Activated CD4-positive, CD25-positive, alpha-beta regulatory T cell (primary cell): ENCODE results near the gene RNF168.
"Not testable (repeated sequence)": the region's sequence is repeated elsewhere in the genome, so short reads cannot be mapped to it uniquely, and the experiment has no call there.

Experiments used
- DNase-seq, 4 experiments: peaks; one replicate each; lab custom pipeline; 2025; lab: John Stamatoyannopoulos, UW

RNF168 gene, protein sequence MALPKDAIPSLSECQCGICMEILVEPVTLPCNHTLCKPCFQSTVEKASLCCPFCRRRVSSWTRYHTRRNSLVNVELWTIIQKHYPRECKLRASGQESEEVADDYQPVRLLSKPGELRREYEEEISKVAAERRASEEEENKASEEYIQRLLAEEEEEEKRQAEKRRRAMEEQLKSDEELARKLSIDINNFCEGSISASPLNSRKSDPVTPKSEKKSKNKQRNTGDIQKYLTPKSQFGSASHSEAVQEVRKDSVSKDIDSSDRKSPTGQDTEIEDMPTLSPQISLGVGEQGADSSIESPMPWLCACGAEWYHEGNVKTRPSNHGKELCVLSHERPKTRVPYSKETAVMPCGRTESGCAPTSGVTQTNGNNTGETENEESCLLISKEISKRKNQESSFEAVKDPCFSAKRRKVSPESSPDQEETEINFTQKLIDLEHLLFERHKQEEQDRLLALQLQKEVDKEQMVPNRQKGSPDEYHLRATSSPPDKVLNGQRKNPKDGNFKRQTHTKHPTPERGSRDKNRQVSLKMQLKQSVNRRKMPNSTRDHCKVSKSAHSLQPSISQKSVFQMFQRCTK

GRCh38 chr3:196503196-196504076, at the start of gene RNF168:
Gene RNF168, minus strand, starts transcription at chr3:196503768. Its CDS starts 595 bp downstream, at chr3:196503173.
- peak; percentile 72 to 80 (median 75) for DNase-seq

DNA sequence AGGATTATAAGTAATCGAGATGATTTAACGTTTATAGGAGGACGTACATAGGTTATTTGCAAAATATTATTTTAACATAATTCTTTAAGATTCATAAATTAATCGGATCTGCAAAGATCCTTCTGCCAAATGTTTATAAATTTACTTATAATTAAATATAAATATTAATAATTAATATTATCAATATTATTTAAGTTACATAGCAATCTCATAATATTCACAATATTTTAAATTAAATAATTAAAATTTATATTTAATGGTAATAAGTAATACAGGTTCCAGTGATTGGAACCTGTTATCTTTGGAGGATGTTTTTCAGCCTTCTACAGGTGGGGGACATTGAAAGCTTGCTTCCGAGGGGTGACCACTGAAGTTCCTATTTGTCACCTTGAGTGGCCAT, 48.7 kb upstream of the RNF168 start:
- DNase-seq, result no peak

- not testable (repeated sequence) for DNase-seq
These were observed 46.6 kb upstream of the RNF168 start for GRCh38 chr3:196550172-196550571.

DNA sequence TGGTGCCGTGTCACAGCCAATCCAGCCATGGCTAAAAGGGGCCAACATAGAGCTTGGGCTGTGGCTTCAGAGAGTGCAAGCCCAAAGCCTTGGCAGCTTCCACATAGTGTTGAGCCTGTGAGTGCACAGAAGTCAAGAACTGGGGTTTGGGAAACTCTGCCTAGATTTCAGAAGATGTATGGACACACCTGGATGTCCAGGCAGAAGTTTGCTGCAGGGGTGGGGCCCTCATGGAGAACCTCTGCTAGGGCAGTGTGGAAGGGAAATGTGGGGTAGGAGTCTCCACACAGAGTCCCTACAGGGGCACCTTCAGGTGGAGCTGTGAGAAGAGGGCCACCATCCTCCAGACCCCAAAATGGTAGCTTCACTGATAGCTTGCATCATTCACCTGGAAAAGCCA, 45.7 kb upstream of the RNF168 start:
- not testable (repeated sequence) for DNase-seq

- no peak for DNase-seq
These were observed 43.5 kb upstream of the RNF168 start for GRCh38 chr3:196547067-196547466.

DNA sequence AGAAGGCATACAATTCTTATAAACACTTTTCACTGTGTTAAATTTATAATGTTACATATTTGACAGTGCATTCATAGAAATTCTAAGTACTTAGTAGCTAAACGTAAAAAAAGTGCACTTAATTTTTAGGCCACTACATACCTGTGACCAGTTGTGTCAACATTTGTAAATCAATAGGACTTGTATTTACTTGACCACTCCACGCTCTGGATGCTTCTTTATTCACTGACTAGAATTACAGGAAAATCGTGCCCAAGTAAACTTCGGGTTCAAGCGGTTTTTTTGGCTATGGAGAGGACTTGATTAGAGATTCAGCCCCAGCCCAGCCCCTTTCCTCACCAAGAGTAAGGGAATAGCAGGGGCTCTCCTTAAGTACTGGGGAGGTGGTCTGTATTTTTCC, 43.0 kb upstream of the RNF168 start:
- no peak for DNase-seq

DNA sequence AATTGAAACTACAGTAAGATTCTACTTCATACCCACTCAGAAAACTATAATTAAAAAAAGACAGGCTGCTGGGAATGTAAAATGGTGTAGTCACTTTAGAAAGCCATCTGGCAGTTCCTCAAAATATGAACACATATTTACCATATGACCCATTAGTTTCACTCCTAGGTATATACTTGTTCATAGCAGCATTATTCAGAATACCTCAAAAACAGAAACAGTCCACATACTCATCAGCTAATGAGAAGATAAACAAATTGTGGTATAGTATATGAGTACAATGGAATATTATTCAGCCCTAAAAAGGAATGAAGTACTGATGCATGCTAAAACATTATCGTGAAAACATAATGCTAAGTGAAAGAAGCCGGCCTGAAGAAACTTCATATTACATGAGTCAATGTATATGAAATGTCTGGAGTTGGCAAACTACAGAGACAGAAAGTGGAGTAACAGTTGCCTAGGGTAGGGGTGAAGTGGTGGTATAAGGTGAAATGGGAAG, 41.0 kb upstream of the RNF168 start:
- no peak for DNase-seq

- DNase-seq, result no peak
These were observed 38.3 kb upstream of the RNF168 start for GRCh38 chr3:196541684-196542445.

DNA sequence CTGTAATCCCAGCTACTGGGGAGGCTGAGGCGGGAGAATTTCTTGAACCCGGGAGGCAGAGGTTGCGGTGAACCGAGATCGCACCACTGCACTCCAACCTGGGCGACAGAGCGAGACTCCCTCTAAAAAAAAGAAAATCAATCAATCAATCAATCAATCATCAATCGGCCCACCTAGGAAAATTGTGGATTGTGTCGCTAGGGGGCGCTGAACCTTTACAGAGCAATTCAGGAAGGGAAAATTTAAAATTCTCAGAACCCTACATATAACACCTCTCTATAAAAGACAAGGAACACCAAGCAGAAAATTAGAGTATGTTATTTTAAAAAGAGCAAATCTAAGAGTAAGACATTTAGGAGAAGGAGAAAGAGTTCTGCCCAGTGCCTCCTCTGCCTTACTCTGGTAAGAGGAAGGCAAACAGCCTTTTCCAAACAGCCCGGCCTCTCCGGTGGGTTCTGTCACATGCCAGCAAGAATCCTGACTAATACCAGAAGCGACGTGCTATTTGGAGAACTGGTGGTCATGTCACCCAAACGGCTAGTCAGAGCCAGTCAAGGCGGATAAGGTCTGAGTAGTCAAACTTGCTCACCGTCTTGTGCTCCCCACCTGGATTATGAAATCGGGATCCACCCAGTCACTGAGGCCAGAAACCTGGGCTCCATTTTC, 33.9 kb upstream of the RNF168 start:
- DNase-seq, result peak in 3 of 4 experiments; percentile 14 to 47 (median 44)

- no peak for DNase-seq
These were observed 29.7 kb upstream of the RNF168 start for GRCh38 chr3:196533260-196533681.

DNA sequence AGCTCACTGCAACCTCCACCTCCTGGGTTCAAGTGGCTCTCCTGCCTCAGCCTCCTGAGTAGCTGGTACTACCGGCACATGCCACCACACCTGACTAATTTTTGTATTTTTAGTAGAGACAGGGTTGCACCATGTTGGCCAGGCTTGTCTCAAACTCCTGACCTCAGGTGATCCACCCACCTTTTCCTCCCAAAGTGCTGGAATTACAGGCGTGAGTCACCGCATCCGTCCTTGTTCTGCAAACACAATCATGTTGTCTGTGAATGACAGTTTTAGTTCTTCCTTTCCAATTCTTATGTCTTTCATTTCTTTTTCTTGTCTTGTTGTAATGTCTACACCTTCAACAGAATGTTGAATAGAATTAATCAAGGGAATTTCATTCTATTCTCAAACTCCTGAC, 27.9 kb upstream of the RNF168 start:
- no peak for DNase-seq

DNA sequence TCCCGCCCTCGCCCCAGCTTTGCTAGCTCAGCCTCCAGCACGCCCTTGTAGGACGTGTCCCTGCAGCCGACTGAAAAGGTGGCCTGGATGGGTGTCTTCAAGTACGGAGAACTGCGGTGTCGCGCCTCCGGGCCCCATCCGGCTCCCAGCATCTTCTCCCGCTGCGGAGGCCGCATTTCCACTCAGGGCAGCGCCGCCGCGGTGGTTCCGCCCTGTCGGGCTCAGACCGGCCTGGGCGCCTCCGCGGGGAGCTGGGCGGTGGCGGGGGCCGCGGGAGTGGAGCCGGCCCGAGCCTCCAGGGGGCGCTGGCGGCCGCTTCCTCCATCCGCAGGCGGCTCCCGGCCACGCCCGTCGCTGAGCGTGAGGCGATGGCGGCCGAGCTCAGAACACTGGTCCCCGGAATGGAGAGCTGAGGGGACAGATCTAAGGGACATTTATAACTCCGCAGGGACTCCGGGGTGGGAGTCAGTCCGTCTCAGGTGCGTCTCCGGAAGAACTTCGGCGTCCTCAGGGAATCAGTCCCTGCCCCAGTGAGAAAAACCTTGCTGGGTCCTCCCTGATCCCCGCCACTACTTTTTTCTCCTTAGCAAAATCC, 25.2 kb upstream of the RNF168 start:
- peak; percentile 62 to 79 (median 68) for DNase-seq

- DNase-seq, result no peak
These were observed 21.6 kb upstream of the RNF168 start for GRCh38 chr3:196525141-196525540.

- no peak for DNase-seq
These were observed 21.0 kb upstream of the RNF168 start for GRCh38 chr3:196524527-196524926.

DNA sequence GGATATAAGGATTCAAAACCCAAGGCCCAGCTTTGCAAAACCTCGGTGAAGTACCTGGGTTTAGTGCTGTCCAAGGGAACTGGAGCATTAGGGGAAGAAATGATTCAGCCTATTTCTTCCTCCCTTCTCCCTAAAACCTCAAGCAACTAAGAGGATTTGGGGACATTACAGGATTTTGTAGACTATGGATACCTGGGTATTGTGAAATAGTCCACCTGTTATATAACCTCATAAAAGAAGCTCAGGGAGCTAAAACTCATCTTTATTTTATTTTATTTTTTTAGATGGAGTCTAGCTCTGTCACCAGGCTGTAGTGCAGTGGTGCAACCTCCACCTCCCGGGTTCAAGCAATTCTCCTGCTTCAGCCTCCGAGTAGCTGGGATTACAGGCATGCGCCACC, 20.3 kb upstream of the RNF168 start:
- no peak for DNase-seq

GRCh38 chr3:196521291-196521690, 17.7 kb upstream of the RNF168 start:
- not testable (repeated sequence) for DNase-seq

GRCh38 chr3:196519718-196520082, 16.1 kb upstream of the RNF168 start:
- DNase-seq, result no peak

GRCh38 chr3:196518966-196519717, 15.6 kb upstream of the RNF168 start:
- peak in 1 of 4 experiments; percentile 30 for DNase-seq

- DNase-seq, result no peak
These were observed 14.4 kb upstream of the RNF168 start for GRCh38 chr3:196517919-196518318.
